Gastrocnemius medialis (tissue), 4 donors: ENCODE results near the gene GSTM3.

Experiments
- POLR2A ChIP-seq, 2 donors: fragments of 450-650 bp; IDR thresholded peaks; one replicate each; pipeline ENCODE4 v1.6.1; 2017; ENCODE audit warnings: antibody characterized with exemption in 2 of 2, mild to moderate bottlenecking in 2 of 2, moderate library complexity in 2 of 2
- TF ChIP-seq, protein P1 (sequence below), 5 experiments: fragments of 450-650 bp in 3 of 5; fragments of 200-600 bp in 2 of 5; sonication (generic) in 2 of 5; IDR thresholded peaks in 4 of 5; conservative IDR thresholded peaks in 1 of 5; 1 replicate in 4 of 5; 2 replicates in 1 of 5; pipeline ENCODE4 v1.5.1; 2016 to 2019; ENCODE audit warnings: antibody characterized with exemption in 5 of 5, mild to moderate bottlenecking in 3 of 5, moderate library complexity in 3 of 5

DNA sequence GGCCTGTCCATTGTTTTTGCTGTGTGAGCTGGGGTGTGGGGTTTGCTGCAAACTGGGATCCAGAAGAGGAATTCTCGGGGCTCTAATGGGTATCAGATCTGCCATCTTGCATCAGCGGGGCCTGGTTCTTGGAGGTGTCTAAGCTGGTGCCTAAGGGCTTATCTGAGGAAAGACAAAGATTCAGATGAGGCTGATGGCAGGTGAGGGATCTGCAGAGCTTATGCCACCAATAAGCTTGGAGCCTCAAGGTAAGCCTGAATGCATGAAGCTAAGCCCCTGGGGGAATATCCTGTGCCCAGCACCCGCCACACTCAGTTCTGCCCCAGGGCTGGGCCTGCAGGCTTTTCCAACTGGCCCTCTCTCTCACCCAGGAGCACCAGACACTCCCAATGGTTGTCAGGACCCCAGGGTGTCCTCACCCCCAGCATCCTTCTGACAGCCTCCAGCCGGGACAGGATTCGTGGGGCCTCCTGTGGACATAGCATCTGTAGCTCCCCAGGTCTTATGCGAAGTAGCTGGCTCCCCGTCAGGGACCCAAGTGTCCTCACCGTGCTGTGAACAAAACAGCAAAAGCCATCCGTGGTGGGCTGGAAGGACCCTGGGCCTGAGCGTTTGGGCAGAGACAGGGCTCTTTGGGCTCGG is 9.5 kb upstream of the GSTM3 start:
- TF ChIP-seq, protein P1, sequence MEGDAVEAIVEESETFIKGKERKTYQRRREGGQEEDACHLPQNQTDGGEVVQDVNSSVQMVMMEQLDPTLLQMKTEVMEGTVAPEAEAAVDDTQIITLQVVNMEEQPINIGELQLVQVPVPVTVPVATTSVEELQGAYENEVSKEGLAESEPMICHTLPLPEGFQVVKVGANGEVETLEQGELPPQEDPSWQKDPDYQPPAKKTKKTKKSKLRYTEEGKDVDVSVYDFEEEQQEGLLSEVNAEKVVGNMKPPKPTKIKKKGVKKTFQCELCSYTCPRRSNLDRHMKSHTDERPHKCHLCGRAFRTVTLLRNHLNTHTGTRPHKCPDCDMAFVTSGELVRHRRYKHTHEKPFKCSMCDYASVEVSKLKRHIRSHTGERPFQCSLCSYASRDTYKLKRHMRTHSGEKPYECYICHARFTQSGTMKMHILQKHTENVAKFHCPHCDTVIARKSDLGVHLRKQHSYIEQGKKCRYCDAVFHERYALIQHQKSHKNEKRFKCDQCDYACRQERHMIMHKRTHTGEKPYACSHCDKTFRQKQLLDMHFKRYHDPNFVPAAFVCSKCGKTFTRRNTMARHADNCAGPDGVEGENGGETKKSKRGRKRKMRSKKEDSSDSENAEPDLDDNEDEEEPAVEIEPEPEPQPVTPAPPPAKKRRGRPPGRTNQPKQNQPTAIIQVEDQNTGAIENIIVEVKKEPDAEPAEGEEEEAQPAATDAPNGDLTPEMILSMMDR (IDR thresholded peaks at IDR 0.05 in 4 of 5, conservative IDR thresholded peaks at IDR 0.05 in 1 of 5), result no peak
- no peak for TF ChIP-seq POLR2A (IDR thresholded peaks at IDR 0.05)
